Fibroblast of lung (primary cell): ENCODE data around the gene EFNA1.

Source experiments
- EZH2 ChIP-seq: IDR thresholded peaks from 2 replicates; pipeline ENCODE4 v1.5.1; 2012; ENCODE audit warnings: low read length, control low read depth, mild to moderate bottlenecking; ENCODE audit errors: missing control alignments
- TF ChIP-seq, protein P1 (sequence below), 2 donors: IDR thresholded peaks in 1 of 2; conservative IDR thresholded peaks in 1 of 2; 1 replicate in 1 of 2; 2 replicates in 1 of 2; pipeline ENCODE4 v1.5.1; 2011 to 2012; ENCODE audit warnings: low read length in 2 of 2, control low read depth in 1 of 2, inconsistent platforms in 1 of 2, low read depth in 1 of 2, mild to moderate bottlenecking in 1 of 2

DNA sequence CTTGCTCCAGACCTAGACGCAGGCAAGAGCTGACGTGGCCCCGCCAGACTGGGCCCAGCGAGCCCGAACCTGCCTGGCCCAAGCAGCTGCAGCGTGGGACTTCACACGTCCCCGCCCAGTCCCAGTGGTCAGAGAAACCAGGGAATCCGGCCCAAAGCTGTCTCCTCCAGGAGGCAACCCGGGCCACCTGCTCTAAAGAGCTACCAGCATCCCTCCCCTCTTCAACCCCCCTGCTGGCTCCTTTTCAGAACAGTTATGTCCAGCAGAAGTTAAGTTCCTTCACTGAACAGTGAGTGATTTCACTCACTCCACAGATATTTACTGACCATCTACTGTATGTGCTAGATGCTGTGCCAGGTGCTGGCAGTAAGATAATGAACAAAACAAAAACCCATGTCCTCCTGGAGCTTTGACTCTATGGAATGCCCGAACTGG, 2.1 kb upstream of the EFNA1 start:
- TF ChIP-seq, protein P1, sequence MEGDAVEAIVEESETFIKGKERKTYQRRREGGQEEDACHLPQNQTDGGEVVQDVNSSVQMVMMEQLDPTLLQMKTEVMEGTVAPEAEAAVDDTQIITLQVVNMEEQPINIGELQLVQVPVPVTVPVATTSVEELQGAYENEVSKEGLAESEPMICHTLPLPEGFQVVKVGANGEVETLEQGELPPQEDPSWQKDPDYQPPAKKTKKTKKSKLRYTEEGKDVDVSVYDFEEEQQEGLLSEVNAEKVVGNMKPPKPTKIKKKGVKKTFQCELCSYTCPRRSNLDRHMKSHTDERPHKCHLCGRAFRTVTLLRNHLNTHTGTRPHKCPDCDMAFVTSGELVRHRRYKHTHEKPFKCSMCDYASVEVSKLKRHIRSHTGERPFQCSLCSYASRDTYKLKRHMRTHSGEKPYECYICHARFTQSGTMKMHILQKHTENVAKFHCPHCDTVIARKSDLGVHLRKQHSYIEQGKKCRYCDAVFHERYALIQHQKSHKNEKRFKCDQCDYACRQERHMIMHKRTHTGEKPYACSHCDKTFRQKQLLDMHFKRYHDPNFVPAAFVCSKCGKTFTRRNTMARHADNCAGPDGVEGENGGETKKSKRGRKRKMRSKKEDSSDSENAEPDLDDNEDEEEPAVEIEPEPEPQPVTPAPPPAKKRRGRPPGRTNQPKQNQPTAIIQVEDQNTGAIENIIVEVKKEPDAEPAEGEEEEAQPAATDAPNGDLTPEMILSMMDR (conservative IDR thresholded peaks at IDR 0.05 in 1 of 2, IDR thresholded peaks at IDR 0.05 in 1 of 2; ENCODE audit: low read depth in 1 of 2, low read length in 2 of 2): no peak
- TF ChIP-seq EZH2: no peak
